Transverse colon (tissue), 4 donors: ENCODE data around the gene PTS.
"Not testable (repeated sequence)": the region's sequence is repeated elsewhere in the genome, so short reads cannot be mapped to it uniquely, and the experiment has no call there.

Experiments
- CTCF ChIP-seq, 5 experiments: fragments of 200-600 bp in 3 of 5; fragments of 450-650 bp in 2 of 5; sonication (generic) in 3 of 5; IDR thresholded peaks; 1 replicate in 2 of 5; 2 replicates in 3 of 5; pipeline ENCODE4 v1.5.1; 2016 to 2017; ENCODE audit warnings: antibody characterized with exemption in 5 of 5, inconsistent platforms in 3 of 5, mild to moderate bottlenecking in 2 of 5, moderate library complexity in 1 of 5
- EP300 ChIP-seq: sonication (generic); formaldehyde crosslinking; IDR thresholded peaks from one replicate; pipeline ENCODE4 v1.6.1; 2017; ENCODE audit warnings: antibody characterized with exemption, low read depth
- POLR2A ChIP-seq: fragments of 450-650 bp; IDR thresholded peaks from one replicate; pipeline ENCODE4 v1.6.1; 2016; ENCODE audit warnings: antibody characterized with exemption, mild to moderate bottlenecking, moderate library complexity
- POLR2AphosphoS5 ChIP-seq, 3 donors: sonication (generic); formaldehyde crosslinking; IDR thresholded peaks; one replicate each; pipeline ENCODE4 v1.6.1; 2016; ENCODE audit warnings: antibody characterized with exemption in 3 of 3

- not testable (repeated sequence) for TF ChIP-seq CTCF (IDR thresholded peaks at IDR 0.05); POLR2AphosphoS5 (IDR thresholded peaks at IDR 0.05); POLR2A; EP300
These were observed 27.1 kb upstream of the PTS start for GRCh38 chr11:112199101-112199500.
